Stimulated activated CD4-positive, alpha-beta T cell treated with anti-CD3 and anti-CD28 coated beads, Interleukin-1b, Interleukin-23, amount 100 ng/mL, for 24 hours (primary cell): ENCODE measurements around the gene MTMR4.
"Not testable (repeated sequence)": the region's sequence is repeated elsewhere in the genome, so short reads cannot be mapped to it uniquely, and the experiment has no call there.

Source experiments
- DNase-seq, 4 experiments: peaks; one replicate each; pipeline ENCODE4 v3.0.0-alpha.2; 2020; ENCODE audit warnings: low read depth in 4 of 4, low spot score in 1 of 4

Gene MTMR4

GRCh38 chr17:58527306-58527705 lies 12.9 kb upstream of the MTMR4 start:
- no peak for DNase-seq

DNA sequence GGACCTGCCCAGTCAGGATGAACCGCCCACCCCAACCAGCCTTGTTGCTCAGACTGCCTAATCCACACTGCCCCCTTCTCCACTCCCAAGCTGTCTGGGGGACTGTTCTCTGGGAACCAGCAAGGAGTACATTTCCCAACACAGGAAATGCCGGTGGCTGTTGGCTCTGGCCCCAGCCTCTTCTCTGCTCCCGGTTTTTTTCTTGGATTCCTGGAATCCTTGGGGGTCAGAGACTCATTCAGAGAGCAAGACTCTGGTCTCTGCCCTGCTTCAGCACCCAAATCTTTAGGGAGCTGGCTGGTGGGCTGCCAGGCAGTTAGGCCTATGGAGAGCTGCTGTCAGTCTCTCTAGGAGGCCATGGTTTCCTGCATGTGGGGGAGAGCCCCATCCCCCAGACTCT lies 10.8 kb upstream of the MTMR4 start:
- no peak for DNase-seq

GRCh38 chr17:58521680-58522079 lies 7.2 kb upstream of the MTMR4 start:
- DNase-seq: no peak

GRCh38 chr17:58520843-58521430 lies 6.5 kb upstream of the MTMR4 start:
- no peak for DNase-seq

- DNase-seq: peak; percentile 97 to 99 (median 98)
Measured at GRCh38 chr17:58517928-58518609, 3.6 kb upstream of the MTMR4 start.

DNA sequence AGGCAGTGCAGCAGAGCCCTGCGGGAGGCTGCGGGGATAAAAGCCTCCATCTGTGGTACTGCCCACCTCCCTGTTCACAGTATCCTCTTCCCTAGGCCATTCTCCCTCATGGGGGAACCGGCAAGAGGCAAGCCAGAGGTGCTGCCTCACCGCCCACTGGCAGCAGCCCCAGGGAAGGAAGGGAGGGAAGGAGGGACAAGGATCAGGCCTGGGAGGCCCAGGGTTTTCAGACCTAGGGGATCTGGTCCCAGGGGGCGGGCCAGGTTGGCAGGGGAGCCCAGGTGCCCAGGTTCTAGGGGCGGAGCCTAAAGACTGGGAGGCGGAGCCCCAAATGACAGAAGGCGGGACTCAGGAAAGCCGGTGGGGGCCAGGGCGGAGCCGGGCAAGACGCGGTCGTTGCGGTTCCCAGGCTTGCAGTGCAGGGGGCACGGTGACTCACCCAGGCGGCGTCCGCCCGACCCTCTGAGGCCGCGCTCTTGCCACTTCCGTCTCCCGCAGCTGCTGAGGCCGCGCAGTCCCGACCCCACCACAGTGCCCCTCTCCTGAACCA lies 3.0 kb upstream of the MTMR4 start:
- DNase-seq: no peak

DNA sequence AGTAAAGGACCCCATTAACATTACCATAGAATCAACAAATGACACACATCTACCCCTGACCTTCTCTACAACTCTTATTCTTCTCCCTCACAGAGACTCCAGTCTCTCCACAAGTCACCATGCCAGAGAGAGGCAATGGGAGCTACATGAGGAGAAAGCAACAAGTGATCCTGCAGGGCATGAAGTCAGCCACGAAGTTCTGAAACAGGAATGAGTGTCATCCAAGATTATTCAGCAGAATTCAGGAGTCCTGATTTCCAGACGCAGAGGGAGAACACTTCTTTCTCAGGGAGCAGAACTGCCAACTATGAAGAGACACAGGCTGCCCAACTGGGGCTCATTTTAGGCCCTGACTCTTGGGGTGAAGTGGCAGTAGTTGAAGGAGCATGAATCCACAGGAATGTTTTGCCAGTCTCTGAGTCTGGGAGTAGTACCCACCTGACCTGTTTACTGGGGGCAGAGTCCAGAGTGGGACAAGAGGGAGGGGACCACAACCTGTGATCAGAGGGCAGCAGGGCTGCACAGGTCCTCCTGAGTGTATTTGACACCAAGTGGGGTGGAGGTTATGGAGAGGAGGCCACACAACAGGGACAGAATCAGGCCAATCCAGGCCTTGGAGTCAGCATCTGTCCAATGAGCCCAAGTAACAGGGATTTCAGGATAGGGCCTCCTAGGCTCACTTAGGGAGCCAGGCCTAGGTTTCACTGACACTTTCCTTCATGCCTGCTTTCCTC lies 2.4 kb upstream of the MTMR4 start:
- no peak for DNase-seq

DNA sequence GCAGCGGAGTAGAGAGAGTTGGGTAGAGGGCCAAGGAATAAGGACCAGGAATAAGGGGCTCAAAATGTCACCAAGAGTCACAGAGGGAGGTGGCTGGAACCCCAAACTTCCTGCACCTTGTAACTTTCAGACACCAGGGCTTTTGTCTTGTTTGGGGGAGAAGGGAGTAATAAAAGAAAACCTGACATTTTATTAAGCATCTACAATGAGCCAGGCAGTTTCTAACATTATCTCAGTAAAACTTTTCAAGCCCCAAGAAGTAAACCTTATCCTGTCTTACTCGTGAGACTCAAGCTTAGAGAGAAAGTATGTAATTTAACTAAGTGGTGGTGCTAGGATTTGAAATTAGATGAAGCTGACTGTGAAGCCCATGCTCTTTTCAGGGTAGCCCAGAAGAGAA lies 848 bp upstream of the MTMR4 start:
- DNase-seq: no peak

GRCh38 chr17:58514770-58515157 lies 326 bp upstream of the MTMR4 start:
- no peak for DNase-seq

DNA sequence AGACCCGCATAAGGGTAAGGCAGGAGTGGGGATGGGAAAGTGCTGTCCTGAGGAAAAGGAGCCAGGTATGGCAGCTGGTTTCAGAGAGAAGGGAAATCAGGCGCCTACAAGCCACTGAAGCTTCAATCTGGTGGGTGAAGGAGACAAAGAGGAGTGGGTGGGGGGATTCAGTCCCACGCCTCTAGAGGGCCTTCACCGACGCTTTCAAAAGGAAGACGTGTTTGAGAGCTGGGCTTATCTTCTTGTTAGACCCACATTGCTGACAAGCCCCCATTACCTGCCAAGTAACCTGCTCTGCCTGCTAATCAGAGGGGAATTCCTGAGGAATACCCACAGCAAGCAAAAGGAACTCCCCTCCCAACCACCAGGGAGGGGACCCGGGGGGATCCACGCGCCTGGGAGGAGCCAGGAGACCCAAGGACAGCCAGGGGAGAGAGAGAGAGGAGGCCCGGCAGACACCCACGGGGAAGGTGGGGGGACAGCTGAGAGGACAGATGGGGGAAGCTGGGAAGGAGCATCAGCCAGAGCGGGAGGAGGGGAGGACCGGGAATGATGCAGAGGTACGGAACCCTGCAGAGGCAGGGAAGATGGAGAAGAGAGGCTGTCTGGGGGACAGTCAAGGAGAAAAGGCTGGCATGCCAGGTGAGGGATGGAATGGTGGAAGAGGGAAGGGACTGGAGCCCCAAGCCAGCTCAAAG lies 1.0 kb downstream of the MTMR4 start:
- DNase-seq: peak in 2 of 4 experiments; percentile 21 to 37

- no peak for DNase-seq
Measured at GRCh38 chr17:58510075-58510474, 4.4 kb downstream of the MTMR4 start.

GRCh38 chr17:58508341-58509067 lies 5.9 kb downstream of the MTMR4 start:
- DNase-seq: no peak

DNA sequence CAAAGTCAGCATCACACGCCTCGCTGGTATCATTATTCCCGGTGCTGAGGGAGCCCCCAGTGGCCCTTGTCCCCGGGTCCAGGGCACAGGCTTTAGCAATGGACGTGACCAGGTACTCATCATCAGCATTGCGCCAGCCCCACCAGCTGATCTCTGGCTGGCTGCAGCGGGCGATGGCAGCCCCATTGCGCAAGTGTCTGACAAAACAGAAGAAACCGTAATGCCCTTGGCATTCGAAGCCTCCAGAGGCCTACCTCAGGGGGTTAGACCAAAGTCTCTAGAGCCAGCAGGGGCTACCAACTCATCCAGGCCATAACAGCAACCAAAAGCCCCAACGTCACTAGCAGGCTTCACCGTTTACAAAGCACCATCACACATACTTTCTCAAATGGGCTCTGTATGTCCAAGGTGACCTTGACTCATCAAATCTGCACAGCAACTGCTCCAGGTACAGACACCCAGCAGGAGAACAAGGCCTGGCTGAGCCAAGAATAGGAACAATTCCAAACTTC lies 7.3 kb downstream of the MTMR4 start:
- no peak for DNase-seq

GRCh38 chr17:58506354-58507080 lies 7.9 kb downstream of the MTMR4 start:
- DNase-seq: no peak

- no peak for DNase-seq
Measured at GRCh38 chr17:58504826-58505351, 9.5 kb downstream of the MTMR4 start.

DNA sequence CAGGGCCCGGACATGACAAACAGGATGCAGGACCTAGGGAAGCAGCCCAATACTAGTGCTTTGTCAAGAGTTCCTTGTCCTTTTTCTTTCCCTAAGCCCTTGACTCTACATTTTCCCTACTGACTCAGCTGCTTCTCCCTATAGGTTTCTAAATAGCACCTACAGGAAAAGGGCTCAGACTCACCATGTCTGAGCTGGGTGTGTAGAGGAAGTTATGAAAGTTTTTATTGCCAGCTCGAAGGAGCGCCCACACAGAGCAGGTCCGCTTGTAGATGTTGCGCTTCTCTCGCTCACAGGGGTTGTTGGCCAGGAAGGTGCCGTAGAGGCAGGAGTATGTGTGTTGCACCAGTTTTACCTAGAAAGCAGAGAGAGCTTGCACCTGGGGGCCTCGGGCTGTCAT lies 10.6 kb downstream of the MTMR4 start:
- no peak for DNase-seq

DNA sequence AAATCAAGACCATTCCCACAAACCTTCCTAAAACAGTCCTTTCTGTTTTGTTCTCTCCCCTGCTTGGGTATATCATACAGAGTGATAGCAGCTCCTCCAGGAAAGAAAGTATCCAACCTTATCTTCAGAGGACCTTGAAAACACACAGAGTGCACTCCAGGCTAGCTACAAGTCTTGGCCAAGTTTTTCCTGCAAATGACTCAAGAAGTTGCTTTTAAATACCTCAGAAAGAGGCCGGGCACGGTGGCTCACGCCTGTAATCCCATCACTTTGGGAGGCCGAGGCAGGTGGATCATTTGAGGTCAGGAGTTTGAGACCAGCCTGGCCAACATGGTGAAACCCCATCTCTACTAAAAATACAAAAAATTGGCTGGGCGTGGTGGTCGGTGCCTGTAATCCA lies 11.3 kb downstream of the MTMR4 start:
- not testable (repeated sequence) for DNase-seq

DNA sequence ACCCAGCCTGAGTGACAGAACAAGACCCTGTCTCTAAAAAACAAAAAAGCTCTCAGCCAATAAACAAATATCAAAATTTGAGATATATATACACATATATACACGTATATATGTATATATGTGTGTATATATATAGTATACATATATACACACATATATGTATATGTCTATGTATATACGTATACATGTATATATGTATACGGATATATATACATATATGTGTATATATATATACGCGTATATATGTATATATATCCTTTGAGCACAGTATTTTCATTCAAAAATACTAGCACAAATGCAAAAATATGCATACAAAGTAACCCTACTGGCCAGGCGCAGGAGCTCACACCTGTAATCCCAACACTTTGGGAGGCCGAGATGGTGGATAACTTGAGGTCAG lies 13.0 kb downstream of the MTMR4 start:
- no peak for DNase-seq

- no peak for DNase-seq
Measured at GRCh38 chr17:58498177-58498828, 16.1 kb downstream of the MTMR4 start.
